ENCODE results near the gene IQCE.

GRCh38 chr7:2582006-2582735, 23.4 kb downstream of the IQCE start:
- TF ChIP-seq CTCF (IDR thresholded peaks at IDR 0.05): no peak
- TF ChIP-seq POLR2AphosphoS5 (IDR thresholded peaks at IDR 0.05): no peak
- TF ChIP-seq POLR2A (IDR thresholded peaks at IDR 0.05): no peak

All from gastroesophageal sphincter (tissue), 3 donors.